Right cardiac atrium (tissue), 5 donors: ENCODE results near the gene SLC25A6. TPM values are rescaled to one million over a fixed set of nuclear protein-coding genes. Genes with fewer than 3 reads are reported as not detected.
"Not testable (repeated sequence)": the region's sequence is repeated elsewhere in the genome, so short reads cannot be mapped to it uniquely, and the experiment has no call there.

Source experiments
- ATAC-seq, 2 donors: fragments of 200-7000 bp; cut with Tn5 transposase; one replicate each; pipeline versions ENCODE4 v1.8.0 to v1.9.1; 2020; ENCODE audit warnings: moderate library complexity in 2 of 2, mild to moderate bottlenecking in 1 of 2
- DNase-seq, 3 donors: peaks; one replicate each; pipeline ENCODE4 v3.0.0-alpha.2; 2020
- H3K27ac ChIP-seq: one replicate; pipeline ENCODE4 v1.5.1; 2013; ENCODE audit warnings: mild to moderate bottlenecking, low read length, control low read depth, moderate library complexity
- H3K27me3 ChIP-seq: one replicate; pipeline ENCODE4 v1.6.1; 2013; ENCODE audit not compliant: control insufficient read depth, insufficient read depth
- H3K4me1 ChIP-seq: one replicate; pipeline ENCODE4 v1.6.1; 2013; ENCODE audit warnings: low read length; ENCODE audit not compliant: control insufficient read depth, insufficient read depth
- H3K4me3 ChIP-seq: one replicate; pipeline ENCODE4 v1.5.1; 2013; ENCODE audit warnings: low read length, control low read depth
- H3K9me3 ChIP-seq: one replicate; pipeline ENCODE4 v1.6.1; 2013; ENCODE audit warnings: low read length; ENCODE audit not compliant: control insufficient read depth
- WGBS: extraction: QIAGEN DNeasy Blood & Tissue Kit; methylation state at CpG from one replicate; pipeline ENCODE4 v1.1.7; 2013; 5-methylcytosine and 5-hydroxymethylcytosine counted together
- intact Hi-C, 4 donors: fragments of 100-400 bp; cut with DNase I; formaldehyde crosslinking; loops; one replicate each; pipeline versions ENCODE4 v1.11.0 to v1.14.0; 2022 to 2023
- polyA plus RNA-seq: library from polyadenylated mRNA; stranded (reverse); fragments of 200-250 nt; gene quantifications from one replicate; pipeline ENCODE4 v1.2.3, GENCODE V29; 2013
- total RNA-seq, 4 donors: library from RNA; stranded (reverse); fragmentation: NEBNext Ultra II Directional; extraction: Animal tissue kit (Norgen Biotek cat#: 25700); gene quantifications; one replicate each; pipeline ENCODE4 v1.2.1, GENCODE V29; 2021
- donor health status: healthy with polysubstance abuse.
- donor health status: DM: no; HTN: yes; CAD: no.
- donor health status: DM: no; HTN: no; CAD: no.
- donor health status: DM: no; HTN: yes; CAD: no; lungs with severe emphysema.
- donor health status: DM: yes; HTN: yes; CAD: no.

SLC25A6 gene
- total and polyA plus RNA-seq, 5 donors: 154 to 228 (median 182) TPM

DNA sequence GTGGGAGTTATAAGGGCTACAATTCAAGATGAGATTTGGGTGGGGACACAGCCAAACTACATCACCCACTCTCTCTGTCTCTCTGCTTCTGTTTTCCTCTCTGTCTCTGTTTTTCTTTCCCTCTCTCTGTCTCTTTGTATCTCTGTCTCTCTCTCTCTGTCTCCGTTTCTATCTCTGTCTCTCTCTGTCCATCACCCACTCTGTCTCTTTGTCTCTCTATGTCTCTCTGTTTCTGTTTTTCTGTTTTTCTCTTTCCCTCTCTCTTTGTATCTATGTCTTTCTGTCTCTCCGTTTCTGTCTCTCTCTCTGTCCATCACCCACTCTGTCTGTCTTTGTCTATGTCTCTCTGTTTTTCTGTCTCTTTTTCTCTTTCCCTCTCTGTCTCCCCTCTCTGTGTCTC, 30.0 kb downstream of the SLC25A6 start:
- Histone ChIP-seq H3K27me3 (no peaks in the 10 kb centered on the region), H3K4me3 (no peak overlapping the region), H3K27ac (no peak overlapping the region), H3K4me1 (no peaks in the 10 kb centered on the region), H3K9me3 (no peaks in the 10 kb centered on the region)
- WGBS: 97% methylated on average over 2 of the region's 2 CpGs
- intact Hi-C loops: no loop called here
- DNase-seq: no peak
- ATAC-seq: no peak

DNA sequence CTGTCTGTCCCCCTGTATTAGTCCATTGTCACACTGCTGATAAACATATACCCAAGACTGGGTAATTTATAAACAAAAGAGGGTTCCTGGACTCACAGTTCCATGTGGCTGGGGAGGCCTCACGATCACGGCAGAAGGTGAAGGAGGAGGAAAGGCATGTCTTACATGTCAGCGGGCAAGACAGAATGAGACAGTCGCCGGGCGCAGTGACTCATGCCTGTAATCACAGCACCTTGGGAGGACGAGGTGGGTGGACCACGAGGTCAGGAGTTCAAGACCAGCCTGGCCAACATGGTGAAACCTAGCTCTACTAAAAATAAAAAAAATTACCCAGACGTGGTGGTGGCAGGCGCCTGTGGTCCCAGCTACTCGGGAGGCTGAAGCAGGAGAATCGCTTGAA, 30.6 kb downstream of the SLC25A6 start:
- intact Hi-C loops: no loop called here
- ATAC-seq (no peak), DNase-seq (no peak)
- H3K4me3 ChIP-seq: no peak overlapping the region
- no peaks in the 10 kb centered on the region for H3K9me3 ChIP-seq
- no peaks in the 10 kb centered on the region for H3K4me1 ChIP-seq
- H3K27ac ChIP-seq: no peak overlapping the region
- 77% methylated on average over 12 of the region's 12 CpGs for WGBS
- H3K27me3 ChIP-seq: no peaks in the 10 kb centered on the region

DNA sequence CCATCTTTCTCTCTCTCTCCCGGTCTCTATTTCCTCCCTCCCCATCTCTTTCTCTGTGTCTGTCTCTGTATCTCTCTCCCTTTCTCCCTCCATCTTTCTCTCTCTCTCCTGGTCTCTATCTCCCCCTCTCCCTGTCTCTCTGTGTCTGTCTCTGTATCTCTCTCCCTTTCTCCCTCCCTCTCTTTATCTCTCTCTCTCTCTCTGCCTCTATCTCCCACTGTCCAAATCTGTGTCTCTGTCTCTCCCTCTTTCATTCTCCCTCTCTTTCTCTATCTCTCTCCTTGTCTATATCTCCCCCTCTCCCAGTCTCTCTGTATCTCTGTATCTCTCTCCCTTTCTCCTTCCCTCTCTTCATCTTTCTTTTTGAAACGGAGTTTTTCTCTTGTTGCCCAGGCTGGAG, 31.7 kb downstream of the SLC25A6 start:
- WGBS: 70% methylated on average over 2 of the region's 2 CpGs
- Histone ChIP-seq H3K4me1 (no peaks in the 10 kb centered on the region), H3K4me3 (no peak overlapping the region), H3K27me3 (no peaks in the 10 kb centered on the region), H3K9me3 (no peaks in the 10 kb centered on the region), H3K27ac (no peak overlapping the region)
- ATAC-seq (no peak), DNase-seq (no peak)
- intact Hi-C loops: no loop called here

DNA sequence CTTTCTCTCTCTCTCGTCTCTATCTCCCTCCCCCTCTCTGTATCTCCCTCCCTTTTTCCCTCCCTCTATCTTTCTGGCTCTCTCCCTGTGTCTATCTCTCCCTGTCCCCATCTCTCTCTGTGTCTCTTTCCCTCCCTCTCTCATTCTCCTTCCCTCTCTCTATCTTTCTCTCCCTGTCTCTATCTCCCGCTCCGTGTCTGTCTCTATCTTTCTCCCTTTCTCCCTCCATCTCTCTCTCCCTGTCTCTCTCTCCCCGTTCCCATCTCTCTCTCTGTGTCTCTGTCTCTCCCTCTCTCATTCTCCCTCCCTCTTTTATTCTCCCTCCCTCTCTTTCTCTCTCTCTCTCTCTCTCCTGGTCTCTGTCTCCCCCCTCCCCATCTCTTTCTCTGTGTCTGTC, 32.4 kb downstream of the SLC25A6 start:
- Histone ChIP-seq H3K4me1 (no peaks in the 10 kb centered on the region), H3K9me3 (no peaks in the 10 kb centered on the region), H3K27ac (no peak overlapping the region), H3K4me3 (no peak overlapping the region), H3K27me3 (no peaks in the 10 kb centered on the region)
- WGBS: 77% methylated on average over 4 of the region's 4 CpGs
- ATAC-seq: no peak
- intact Hi-C loops: no loop called here
- no peak for DNase-seq

DNA sequence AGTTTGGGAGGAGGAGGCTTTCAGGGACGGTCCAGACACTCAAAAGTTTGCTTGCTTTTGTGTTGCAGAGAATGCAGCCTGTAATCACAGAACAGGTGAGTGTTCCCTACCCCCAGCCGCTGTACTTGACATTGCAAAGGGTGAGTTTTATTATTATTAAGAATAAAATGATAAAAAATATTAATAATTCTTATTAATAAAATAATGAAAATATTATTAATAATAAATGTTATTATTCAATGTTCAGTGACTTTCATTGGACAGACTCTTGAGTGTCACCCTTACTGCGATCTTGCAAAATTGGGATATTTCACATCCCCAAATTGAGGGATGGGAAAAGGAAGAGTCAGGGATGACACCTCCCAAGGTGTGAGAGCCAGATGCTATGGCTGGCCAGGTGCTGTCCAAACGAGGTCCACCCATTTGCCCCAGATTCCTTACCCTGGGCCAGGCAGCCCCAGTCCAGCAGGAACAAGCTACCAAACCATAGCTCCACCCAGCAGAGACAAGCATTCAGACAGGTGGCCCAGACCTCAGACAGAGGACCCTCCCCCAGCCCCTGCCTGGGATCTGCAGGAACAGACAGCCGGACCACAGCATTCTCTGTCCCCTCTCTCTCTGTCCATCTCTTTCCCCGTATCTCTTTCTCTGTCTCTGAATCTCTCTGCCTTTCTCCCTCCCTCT, 33.0 kb downstream of the SLC25A6 start:
- Histone ChIP-seq H3K9me3 (no peaks in the 10 kb centered on the region), H3K4me1 (no peaks in the 10 kb centered on the region), H3K27ac (no peak overlapping the region), H3K4me3 (no peak overlapping the region), H3K27me3 (no peaks in the 10 kb centered on the region)
- DNase-seq (no peak), ATAC-seq (no peak)
- intact Hi-C loops: no loop called here
- 79% methylated on average over 6 of the region's 6 CpGs for WGBS

DNA sequence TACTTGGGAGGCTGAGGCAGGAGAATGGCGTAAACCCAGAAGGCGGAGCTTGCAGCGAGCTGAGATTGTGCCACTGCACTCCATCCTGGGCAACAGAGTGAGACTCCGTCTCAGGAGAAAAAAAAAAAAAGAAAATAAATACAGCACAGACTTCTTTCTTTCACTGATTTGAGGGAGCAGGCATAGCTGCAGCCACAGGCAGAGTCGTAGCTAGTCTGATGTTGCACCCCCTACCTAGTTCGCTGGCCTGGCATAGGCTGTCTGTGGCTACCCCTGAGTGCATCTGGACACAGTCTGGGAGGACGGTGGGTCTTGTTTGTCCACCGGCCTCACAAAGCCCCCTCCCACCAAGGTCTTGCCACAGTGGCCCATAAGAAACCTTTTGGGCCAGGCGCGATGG, 33.9 kb downstream of the SLC25A6 start:
- Histone ChIP-seq H3K4me1 (no peaks in the 10 kb centered on the region), H3K27me3 (no peaks in the 10 kb centered on the region), H3K27ac (no peak overlapping the region), H3K9me3 (no peaks in the 10 kb centered on the region), H3K4me3 (no peak overlapping the region)
- intact Hi-C loops: no loop called here
- 97% methylated on average over 10 of the region's 10 CpGs for WGBS
- DNase-seq: no peak
- ATAC-seq: no peak

DNA sequence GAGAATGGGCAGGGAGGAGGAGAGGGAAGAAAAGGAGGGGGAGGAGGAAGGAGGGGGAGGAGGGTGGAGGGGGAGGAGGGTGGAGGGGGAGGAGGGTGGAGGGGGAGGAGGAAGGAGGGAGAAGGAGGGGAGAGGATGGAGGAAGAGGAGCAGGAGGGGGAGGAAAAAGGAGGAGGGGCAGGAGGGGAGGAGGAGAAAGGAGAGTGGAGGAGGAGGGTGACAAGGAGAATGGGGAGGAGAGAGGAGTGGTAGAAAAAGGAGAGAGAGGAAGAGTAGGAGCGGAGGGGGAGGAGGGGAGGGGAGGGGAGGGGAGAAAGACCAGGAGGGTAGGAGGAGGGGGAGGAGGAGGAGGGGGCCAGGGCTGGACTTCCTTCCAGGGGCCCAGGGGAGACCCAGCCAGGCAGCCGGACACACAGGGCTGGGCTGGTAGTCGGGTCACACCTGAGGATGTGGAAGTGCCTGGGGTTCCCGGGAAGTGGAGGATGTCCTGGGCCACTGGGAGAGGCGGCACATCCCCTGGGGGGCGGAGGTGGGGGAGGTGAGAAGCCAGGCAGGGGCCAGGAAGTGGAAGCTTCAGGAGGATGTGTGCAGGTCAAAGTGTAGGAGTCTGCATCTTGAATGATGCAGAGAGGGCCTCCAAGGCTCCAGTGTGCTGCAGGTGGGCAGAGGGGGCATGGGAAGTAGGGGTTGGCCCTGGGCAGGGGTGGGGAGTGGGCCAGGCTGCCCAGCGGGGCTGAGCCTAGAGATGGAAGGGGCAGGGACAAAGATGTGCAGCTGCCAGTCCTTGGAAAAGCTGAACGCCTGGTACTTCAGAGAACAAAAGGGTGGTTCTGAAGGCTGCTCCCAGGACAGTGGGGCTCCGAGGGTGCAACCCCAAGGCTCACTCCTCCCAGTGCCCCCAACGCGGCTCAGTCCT, 36.5 kb downstream of the SLC25A6 start:
- ATAC-seq (peak; percentile 24 to 30), DNase-seq (peak in 1 of 3 donors; percentile 55)
- WGBS: 36% methylated on average over 11 of the region's 11 CpGs
- no peaks in the 10 kb centered on the region for H3K4me1 ChIP-seq
- no peaks in the 10 kb centered on the region for H3K9me3 ChIP-seq
- H3K27ac ChIP-seq: no peak overlapping the region
- H3K4me3 ChIP-seq: no peak overlapping the region
- intact Hi-C loops: no loop called here
- no peaks in the 10 kb centered on the region for H3K27me3 ChIP-seq

DNA sequence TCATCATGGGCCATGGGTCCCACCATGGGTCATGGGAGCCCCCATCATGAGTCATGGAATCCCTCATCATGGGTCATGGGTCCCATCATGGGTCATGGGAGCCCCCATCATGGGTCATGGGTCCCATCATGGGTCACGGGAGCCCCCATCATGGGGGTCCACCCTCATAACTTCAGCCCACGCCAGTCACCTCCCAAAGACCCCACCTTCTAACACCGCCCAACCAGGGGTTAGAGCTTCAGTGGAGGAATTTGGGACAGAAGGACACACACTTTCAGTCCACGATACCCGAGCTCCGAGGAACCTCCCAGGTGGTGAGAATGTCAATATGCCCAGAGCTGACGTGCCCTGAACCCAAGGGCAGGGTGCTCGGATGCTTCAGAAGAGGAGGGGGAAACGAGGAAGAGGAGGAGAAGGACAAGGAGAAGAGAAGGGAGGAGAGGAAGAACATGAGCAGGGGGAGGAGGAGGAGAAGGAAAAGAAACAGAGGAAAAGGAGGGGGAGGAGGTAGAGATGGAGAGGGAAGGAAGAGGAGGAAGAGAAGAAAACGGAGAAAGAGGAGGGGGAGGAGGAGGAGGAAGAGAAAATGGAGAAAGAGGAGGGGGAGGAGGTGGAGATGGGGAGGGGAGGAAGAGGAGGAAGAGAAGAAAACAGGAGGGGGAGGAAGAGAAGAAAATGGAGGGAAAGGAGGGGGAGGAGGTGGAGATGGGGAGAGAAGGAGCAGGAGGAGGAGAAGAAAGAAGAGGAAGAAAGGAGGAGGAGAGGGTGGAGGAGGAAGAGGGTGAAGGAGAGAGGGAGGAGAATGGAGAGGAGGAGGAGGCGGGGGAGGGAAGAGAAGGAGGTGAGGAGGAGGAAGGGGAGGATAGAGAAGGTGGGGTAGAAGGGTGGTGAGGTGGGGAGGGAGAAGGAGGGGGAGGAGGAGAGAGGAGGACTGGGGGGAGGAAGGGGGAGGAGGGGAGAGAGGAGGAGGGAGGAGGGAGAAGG, 37.6 kb downstream of the SLC25A6 start:
- H3K9me3 ChIP-seq: no peaks in the 10 kb centered on the region
- 88% methylated on average over 11 of the region's 11 CpGs for WGBS
- ATAC-seq (peak in 1 of 2 donors; percentile 39), DNase-seq (no peak)
- intact Hi-C loops: no loop called here
- no peak overlapping the region for H3K27ac ChIP-seq
- H3K4me1 ChIP-seq: no peaks in the 10 kb centered on the region
- H3K4me3 ChIP-seq: no peak overlapping the region
- H3K27me3 ChIP-seq: no peaks in the 10 kb centered on the region

DNA sequence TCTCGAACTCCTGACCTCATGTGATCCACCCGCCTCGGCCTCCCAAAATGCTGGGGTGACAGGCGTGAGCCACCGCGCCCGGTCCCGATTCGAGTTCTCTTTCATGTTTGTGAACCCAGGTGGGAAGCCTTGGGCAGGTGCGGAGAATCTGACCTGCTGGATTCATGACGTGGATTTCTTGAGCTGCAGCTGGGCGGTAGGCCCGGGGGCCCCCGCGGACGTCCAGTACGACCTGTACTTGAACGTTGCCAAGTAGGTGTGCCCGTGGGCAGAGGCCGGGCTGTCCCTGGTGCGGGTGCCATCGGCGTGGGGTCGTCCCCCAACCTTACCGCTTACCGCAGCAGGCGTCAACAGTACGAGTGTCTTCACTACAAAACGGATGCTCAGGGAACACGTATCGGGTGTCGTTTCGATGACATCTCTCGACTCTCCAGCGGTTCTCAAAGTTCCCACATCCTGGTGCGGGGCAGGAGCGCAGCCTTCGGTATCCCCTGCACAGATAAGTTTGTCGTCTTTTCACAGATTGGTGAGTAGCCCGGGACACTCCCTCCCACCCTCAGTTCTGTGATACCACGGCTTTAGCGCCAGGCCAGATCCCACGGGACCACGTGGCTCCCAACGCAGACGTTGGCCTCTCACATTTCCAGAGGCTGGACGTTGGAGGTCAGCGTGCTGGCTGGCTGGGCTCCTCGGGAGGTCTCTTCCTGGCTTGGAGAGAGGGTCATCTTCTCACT, 39.8 kb downstream of the SLC25A6 start:
- no peaks in the 10 kb centered on the region for H3K4me1 ChIP-seq
- WGBS: 91% methylated on average over 49 of the region's 49 CpGs
- no peaks in the 10 kb centered on the region for H3K27me3 ChIP-seq
- DNase-seq: peak in 1 of 3 donors; percentile 64
- H3K4me3 ChIP-seq: no peak overlapping the region
- intact Hi-C loops: no loop called here
- H3K27ac ChIP-seq: no peak overlapping the region
- H3K9me3 ChIP-seq: no peaks in the 10 kb centered on the region
- peak; percentile 33 to 38 for ATAC-seq

DNA sequence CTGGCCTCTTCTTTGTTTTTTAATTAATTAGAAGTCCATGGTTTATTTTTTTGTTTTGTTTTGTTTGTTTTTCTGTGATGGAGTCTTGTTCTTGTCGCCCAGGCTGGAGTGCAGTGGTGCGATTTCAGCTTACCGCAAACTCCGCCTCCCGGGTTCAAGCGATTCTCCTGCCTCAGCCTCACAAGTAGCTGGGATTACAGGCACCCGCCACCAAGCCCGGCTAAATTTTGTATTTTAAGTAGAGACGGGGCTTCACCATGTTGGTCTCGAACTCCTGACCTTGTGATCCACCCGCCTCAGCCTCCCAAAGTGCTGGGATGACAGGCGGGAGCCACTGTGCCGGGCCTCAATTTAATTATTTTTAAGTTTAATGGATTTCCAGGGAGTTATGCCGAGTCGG, 42.3 kb downstream of the SLC25A6 start:
- intact Hi-C loops, H3K27ac ChIP-seq, H3K9me3 ChIP-seq, ATAC-seq, DNase-seq, H3K4me3 ChIP-seq, H3K27me3 ChIP-seq, H3K4me1 ChIP-seq: not testable (repeated sequence)
- WGBS: 94% methylated on average over 15 of the region's 15 CpGs
